Measurements from ENCODE around the gene MICOS13.
A peak's percentile ranks its signal among the peaks of the same experiment; 100 is the strongest.

The MICOS13 gene

DNA sequence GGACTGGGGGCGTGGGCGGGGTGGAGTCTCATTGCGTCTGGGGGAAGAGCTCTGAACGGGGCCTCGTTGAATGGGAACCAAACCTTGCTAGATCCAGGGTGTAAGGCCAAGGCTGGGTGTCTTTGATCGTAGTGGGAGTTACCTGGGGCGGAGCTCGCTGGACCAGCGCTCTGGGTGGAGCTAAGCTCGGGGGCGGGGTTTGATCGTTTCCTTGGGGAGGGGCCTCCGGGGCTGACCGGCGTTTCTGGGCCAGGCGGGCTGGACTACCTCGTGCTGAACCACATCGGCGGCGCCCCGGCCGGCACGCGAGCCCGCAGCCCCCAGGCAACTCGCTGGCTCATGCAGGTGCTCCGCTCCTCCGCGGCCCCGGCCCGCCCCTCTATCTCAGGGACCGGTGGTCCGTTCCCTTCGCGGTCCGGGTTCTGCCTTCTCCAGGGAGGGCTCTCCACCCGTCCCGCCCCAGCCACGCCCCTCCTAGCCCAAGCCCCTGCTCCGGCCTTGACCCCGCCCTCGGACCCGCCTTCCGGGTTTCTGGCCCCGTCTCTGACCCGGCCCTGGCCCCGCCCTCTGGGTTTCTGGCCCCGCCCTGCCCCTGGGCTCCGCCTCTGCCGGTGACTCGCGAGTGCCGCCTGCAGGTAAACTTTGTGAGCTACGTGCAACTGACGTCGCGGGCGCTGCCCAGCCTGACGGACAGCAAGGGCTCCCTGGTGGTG, 6.5 kb upstream of the MICOS13 start (continued):
- TF ChIP-seq, protein P1, sequence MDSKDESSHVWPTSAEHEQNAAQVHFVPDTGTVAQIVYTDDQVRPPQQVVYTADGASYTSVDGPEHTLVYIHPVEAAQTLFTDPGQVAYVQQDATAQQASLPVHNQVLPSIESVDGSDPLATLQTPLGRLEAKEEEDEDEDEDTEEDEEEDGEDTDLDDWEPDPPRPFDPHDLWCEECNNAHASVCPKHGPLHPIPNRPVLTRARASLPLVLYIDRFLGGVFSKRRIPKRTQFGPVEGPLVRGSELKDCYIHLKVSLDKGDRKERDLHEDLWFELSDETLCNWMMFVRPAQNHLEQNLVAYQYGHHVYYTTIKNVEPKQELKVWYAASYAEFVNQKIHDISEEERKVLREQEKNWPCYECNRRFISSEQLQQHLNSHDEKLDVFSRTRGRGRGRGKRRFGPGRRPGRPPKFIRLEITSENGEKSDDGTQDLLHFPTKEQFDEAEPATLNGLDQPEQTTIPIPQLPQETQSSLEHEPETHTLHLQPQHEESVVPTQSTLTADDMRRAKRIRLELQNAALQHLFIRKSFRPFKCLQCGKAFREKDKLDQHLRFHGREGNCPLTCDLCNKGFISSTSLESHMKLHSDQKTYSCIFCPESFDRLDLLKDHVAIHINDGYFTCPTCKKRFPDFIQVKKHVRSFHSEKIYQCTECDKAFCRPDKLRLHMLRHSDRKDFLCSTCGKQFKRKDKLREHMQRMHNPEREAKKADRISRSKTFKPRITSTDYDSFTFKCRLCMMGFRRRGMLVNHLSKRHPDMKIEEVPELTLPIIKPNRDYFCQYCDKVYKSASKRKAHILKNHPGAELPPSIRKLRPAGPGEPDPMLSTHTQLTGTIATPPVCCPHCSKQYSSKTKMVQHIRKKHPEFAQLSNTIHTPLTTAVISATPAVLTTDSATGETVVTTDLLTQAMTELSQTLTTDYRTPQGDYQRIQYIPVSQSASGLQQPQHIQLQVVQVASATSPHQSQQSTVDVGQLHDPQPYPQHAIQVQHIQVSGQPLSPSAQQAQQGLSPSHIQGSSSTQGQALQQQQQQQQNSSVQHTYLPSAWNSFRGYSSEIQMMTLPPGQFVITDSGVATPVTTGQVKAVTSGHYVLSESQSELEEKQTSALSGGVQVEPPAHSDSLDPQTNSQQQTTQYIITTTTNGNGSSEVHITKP (tag by site-specific recombination; IDR thresholded peaks at IDR 0.05): peak; percentile 95
- TF ChIP-seq ZNF585B (tag by site-specific recombination; IDR thresholded peaks at IDR 0.05) (no peak), ZNF670 (tag by site-specific recombination; IDR thresholded peaks at IDR 0.05; ENCODE audit: low read depth) (no peak), ZNF558 (tag by site-specific recombination; IDR thresholded peaks at IDR 0.05) (no peak), EGR2 (tag by site-specific recombination; IDR thresholded peaks at IDR 0.05; ENCODE audit: low read depth) (peak; percentile 8; the same call in 1 of the 2 replicates), KLF10 (tag by site-specific recombination; IDR thresholded peaks at IDR 0.05) (peak; percentile 94), ZIC2 (tag by site-specific recombination; IDR thresholded peaks at IDR 0.05) (no peak), MYNN (tag by site-specific recombination; IDR thresholded peaks at IDR 0.05; ENCODE audit: borderline replicate concordance) (no peak), GLIS2 (tag by site-specific recombination; IDR thresholded peaks at IDR 0.05) (no peak), ZNF843 (tag by site-specific recombination; IDR thresholded peaks at IDR 0.05) (no peak), PRDM1 (tag by site-specific recombination; IDR thresholded peaks at IDR 0.05) (no peak), ZBTB21 (tag by site-specific recombination; IDR thresholded peaks at IDR 0.05) (no peak), ZNF394 (tag by site-specific recombination; IDR thresholded peaks at IDR 0.05; ENCODE audit: borderline replicate concordance) (peak; percentile 30; the same call in 1 of the 2 replicates), ZNF211 (tag by site-specific recombination; IDR thresholded peaks at IDR 0.05; ENCODE audit: low read depth) (no peak), ZNF837 (tag by site-specific recombination; IDR thresholded peaks at IDR 0.05) (no peak), ZNF433 (tag by site-specific recombination; IDR thresholded peaks at IDR 0.05; ENCODE audit: low read depth) (no peak), YY2 (tag by site-specific recombination; IDR thresholded peaks at IDR 0.05) (no peak), HOXA7 (CRISPR knock-in tag; IDR thresholded peaks at IDR 0.05; ENCODE audit: borderline replicate concordance) (no peak), SCRT1 (tag by site-specific recombination; IDR thresholded peaks at IDR 0.05; ENCODE audit: borderline replicate concordance) (no peak), ZNF660 (tag by site-specific recombination; IDR thresholded peaks at IDR 0.05) (0 out of 2 replicates have a peak, but pooled peaks have one; percentile 28), SETDB1 (IDR thresholded peaks at IDR 0.05; ENCODE audit: insufficient read length, low read length) (no peak), ZNF629 (tag by site-specific recombination; IDR thresholded peaks at IDR 0.05) (peak; percentile 40; the same call in 1 of the 2 replicates), ZNF155 (tag by site-specific recombination; IDR thresholded peaks at IDR 0.05) (no peak), ZFP3 (tag by site-specific recombination; IDR thresholded peaks at IDR 0.05; ENCODE audit: low read depth) (no peak)
- TF ChIP-seq, protein P2, sequence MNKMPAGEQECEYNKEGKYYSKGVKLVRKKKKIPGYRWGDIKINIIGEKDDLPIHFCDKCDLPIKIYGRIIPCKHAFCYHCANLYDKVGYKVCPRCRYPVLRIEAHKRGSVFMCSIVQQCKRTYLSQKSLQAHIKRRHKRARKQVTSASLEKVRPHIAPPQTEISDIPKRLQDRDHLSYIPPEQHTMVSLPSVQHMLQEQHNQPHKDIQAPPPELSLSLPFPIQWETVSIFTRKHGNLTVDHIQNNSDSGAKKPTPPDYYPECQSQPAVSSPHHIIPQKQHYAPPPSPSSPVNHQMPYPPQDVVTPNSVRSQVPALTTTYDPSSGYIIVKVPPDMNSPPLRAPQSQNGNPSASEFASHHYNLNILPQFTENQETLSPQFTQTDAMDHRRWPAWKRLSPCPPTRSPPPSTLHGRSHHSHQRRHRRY (tag by site-specific recombination; IDR thresholded peaks at IDR 0.05): no peak
- TF ChIP-seq, protein P3, sequence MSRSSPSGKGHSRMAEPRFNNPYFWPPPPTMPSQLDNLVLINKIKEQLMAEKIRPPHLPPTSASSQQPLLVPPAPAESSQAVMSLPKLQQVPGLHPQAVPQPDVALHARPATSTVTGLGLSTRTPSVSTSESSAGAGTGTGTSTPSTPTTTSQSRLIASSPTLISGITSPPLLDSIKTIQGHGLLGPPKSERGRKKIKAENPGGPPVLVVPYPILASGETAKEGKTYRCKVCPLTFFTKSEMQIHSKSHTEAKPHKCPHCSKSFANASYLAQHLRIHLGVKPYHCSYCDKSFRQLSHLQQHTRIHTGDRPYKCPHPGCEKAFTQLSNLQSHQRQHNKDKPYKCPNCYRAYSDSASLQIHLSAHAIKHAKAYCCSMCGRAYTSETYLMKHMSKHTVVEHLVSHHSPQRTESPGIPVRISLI (tag by site-specific recombination; IDR thresholded peaks at IDR 0.05): no peak
- TF ChIP-seq, protein P4, sequence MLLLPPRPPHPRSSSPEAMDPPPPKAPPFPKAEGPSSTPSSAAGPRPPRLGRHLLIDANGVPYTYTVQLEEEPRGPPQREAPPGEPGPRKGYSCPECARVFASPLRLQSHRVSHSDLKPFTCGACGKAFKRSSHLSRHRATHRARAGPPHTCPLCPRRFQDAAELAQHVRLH (tag by site-specific recombination; IDR thresholded peaks at IDR 0.05): no peak
- TF ChIP-seq, protein P5, sequence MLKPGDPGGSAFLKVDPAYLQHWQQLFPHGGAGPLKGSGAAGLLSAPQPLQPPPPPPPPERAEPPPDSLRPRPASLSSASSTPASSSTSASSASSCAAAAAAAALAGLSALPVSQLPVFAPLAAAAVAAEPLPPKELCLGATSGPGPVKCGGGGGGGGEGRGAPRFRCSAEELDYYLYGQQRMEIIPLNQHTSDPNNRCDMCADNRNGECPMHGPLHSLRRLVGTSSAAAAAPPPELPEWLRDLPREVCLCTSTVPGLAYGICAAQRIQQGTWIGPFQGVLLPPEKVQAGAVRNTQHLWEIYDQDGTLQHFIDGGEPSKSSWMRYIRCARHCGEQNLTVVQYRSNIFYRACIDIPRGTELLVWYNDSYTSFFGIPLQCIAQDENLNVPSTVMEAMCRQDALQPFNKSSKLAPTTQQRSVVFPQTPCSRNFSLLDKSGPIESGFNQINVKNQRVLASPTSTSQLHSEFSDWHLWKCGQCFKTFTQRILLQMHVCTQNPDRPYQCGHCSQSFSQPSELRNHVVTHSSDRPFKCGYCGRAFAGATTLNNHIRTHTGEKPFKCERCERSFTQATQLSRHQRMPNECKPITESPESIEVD (tag by site-specific recombination; IDR thresholded peaks at IDR 0.05): no peak
- TF ChIP-seq, protein P6, sequence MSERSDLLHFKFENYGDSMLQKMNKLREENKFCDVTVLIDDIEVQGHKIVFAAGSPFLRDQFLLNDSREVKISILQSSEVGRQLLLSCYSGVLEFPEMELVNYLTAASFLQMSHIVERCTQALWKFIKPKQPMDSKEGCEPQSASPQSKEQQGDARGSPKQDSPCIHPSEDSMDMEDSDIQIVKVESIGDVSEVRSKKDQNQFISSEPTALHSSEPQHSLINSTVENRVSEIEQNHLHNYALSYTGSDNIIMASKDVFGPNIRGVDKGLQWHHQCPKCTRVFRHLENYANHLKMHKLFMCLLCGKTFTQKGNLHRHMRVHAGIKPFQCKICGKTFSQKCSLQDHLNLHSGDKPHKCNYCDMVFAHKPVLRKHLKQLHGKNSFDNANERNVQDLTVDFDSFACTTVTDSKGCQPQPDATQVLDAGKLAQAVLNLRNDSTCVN (tag by site-specific recombination; optimal IDR thresholded peaks at IDR 0.05): peak; percentile 42
- TF ChIP-seq, protein P7, sequence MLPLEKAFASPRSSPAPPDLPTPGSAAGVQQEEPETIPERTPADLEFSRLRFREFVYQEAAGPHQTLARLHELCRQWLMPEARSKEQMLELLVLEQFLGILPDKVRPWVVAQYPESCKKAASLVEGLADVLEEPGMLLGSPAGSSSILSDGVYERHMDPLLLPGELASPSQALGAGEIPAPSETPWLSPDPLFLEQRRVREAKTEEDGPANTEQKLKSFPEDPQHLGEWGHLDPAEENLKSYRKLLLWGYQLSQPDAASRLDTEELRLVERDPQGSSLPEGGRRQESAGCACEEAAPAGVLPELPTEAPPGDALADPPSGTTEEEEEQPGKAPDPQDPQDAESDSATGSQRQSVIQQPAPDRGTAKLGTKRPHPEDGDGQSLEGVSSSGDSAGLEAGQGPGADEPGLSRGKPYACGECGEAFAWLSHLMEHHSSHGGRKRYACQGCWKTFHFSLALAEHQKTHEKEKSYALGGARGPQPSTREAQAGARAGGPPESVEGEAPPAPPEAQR (tag by site-specific recombination; IDR thresholded peaks at IDR 0.05): no peak

Data from HEK293 (cell line).